GM15510 (cell line): ENCODE data around the gene RAB42.
A peak's percentile ranks its signal among the peaks of the same experiment; 100 is the strongest.

Experiments used
- POLR2A ChIP-seq: IDR thresholded peaks from 3 replicates; pipeline ENCODE4 v1.6.1; 2011; ENCODE audit warnings: borderline replicate concordance; ENCODE audit not compliant: insufficient read length; ENCODE audit errors: extremely low read depth

RAB42 gene, protein sequence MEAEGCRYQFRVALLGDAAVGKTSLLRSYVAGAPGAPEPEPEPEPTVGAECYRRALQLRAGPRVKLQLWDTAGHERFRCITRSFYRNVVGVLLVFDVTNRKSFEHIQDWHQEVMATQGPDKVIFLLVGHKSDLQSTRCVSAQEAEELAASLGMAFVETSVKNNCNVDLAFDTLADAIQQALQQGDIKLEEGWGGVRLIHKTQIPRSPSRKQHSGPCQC

DNA sequence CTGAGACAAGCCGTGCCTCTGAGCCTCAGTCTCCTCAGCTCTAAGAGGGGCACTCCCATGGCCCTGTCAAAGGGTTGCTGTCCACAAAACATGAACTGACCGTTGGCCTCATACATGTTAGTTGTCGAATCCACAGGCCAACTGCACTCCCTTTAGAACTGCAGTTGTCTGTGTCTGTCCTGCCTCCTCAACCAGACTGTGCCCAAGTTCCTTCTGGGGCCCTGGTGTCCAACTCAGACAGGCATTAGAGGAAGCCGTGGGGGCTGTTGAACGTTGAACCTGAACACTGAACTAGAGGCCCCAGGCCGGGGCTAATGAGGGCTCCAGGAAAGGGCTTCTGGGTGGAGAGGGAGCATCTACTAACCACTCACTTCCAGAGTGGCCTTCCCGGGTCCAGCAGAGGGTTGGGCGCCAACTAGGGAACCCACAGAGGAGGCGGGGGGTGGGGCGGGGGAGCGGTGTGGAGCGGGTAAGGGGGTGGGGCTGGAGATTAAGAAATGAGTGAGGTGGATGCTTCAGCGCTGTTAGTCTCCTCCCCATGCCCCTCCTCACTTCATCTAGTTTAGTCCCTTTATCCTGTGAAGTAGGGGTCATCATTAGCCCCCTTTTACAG, at the start of gene RAB42:
Gene RAB42, plus strand, starts transcription at position 558 of the 613 bp plus-strand sequence. CDS start 247 bp downstream, outside the sequence.
- TF ChIP-seq POLR2A: no peak

DNA sequence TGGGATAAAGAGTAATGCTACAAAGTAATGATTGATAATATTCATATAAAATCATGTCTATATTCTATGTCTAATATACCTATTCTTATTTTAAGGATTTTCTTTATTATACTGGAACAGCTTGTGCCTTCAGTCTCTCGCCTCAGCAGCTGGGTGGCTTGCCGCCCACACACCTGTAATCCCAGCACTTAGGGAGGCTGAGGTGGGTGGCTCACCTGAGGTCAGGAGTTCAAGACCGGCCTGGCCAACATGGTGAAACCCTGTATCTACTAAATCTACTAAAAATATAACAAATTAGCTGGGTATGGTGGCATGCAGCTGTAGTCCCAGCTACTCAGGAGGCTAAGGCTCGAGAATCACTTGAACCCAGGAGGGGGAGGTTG, 46.8 kb upstream of the RAB42 start:
- no peak for TF ChIP-seq POLR2A

DNA sequence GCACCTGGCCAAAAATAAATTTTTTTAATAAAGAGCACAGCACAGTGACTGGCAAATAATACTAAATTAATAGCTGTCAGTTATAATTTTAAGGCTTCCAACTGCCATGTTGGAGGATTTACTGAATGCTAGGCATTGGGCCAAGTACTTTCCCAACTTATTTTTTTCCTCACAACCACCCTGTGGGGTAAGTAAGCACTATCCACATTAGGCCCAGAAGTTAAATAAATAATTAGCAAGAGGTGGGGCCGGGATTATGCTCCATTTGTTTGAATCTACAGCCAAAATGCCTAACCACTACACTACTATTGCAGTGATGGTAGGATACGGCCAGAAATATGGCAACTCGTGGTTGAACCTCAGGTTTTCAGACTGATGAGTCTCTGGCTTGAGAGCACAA, 43.7 kb upstream of the RAB42 start:
- TF ChIP-seq POLR2A: no peak

DNA sequence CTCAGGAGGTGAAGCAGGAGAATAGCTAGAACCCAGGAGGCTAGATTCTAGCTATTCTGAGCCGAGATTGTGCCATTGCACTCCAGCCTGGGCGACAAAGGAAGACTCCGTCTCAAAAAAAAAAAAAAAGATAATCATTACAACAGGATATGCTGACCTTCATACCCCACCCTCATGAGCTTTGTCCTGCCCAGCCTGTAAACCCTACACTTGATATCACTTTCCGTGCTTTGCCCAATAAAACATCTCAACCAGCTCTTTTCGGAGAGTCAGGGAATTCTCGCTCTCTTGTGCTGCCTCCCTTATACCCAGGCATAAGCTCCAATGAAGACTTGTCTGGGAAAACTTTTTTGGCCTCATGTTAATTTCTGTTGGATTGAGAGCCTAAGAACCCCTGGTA, 40.7 kb upstream of the RAB42 start:
- no peak for TF ChIP-seq POLR2A

DNA sequence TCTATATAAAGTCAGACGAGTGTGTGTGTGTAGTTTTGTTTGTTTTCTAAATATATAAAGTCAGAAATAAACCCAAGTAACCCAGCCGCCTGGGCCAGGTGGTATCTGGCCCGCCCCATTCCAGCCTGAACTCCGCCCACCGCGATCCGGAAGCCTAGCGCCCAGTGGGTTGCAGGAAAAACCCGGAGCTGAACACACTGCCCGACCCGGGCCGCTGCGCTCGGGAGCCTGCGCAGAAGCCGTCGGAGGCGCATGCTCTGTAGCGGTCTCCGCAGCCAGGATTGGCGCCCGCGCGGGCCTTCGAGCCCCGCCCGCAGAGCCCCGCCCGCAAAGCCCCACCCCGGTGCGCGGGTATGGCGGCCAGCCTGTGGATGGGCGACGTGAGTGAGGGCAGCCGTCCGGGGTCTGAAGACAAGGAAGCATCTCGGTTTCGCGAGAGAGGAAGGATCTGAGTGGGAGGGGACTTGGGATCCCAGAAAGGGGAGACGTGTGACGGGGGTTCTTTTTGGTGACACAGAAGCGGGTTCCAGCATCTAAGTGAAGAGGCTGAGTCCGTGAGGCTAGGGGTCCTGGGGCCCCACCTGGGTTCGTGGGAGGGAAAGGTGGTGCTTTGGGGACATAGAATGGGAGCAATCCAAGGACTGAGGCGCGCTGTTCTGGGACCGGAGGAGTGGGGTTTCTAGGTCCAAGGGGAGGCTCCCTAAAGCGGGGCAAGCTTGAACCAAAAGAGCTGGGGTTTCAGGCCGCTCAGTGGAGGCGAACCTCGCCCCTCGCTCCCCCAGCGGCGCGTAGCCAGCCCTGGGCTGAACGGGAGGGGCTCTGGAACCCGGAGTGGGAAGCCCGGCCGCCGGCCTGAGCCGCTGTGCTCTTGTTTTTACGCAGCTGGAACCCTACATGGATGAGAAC, 39.1 kb upstream of the RAB42 start, which contains the start of gene TRNAU1AP:
Gene TRNAU1AP, plus strand, starts transcription at position 328 of the 906 bp plus-strand sequence. Its CDS starts 26 bp downstream, at position 354.
- peak; percentile 85 for TF ChIP-seq POLR2A

DNA sequence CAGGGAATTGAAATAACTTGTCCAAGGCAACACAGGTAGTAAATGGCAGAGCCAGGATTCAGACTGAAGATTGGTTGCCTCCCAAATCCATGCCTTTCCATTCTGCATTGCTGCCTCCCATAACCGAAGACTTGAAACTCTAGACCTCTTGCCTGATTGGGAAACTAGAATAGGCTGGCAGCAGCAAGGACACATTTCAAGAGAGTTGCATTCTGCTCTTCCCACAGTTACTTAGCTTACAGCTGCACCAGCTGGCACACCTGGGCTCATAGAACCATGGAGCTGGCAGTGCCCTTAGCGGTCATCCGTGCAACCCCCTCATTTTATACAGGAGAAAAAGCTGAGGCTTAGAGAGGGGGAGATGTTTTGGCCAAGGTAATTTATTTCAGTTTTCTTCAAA, 31.2 kb upstream of the RAB42 start:
- TF ChIP-seq POLR2A: no peak

DNA sequence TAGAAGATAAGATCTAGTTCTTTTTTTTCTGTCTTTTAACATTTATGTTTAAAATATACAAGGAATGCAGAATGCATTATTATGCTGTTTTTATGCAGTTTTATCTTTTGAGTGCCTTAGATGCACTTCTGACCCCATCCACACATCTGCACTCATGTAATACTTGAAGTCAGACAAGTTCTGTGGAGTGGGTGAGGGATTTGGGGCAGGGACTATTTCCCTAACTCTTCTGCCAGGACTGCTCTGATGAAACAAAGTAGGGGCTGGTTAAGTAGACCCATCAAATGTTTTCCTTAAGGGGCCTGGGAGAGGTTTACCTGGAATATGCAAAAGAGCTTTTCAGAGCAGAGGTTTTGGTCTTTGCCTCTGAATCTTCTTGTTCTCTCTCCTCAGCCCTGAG, 27.8 kb upstream of the RAB42 start:
- no peak for TF ChIP-seq POLR2A

DNA sequence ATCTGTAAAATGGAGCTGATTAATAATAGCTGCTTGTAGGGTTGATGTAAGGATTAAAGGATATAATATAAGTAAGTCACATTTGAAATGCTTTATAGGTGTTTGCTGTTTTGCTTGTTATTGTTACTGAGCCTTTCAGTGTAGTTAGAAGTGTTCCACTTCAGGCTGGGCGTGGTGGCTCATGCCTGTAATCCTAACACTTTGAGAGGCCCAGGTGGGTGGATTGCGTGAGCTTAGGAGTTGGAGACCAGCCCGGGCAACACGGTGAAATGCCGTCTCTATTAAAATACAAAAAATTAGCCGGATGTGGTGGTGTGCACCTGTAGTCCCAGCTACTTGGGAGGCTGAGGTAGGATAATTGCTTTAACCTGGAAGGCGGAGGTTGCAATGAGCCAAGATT, 27.0 kb upstream of the RAB42 start:
- no peak for TF ChIP-seq POLR2A

DNA sequence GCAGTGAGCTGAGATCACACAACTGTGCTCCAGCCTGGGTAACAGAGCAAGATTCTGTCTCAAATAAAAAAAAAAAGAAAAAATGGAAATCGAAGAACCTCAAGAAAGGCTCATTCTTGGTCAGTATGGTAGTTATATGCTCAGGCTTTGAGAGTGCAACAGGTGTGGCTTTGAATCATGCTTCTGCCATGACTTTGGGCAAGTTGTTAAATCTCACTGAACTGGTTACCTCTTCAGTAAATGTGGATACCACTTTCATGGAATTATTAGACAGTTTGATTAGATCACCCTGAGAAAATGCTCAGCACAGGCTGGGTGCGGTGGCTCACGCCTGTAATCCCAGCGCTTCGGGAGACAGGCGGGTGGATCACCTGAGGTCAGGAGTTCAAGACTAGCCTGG, 26.3 kb upstream of the RAB42 start:
- no peak for TF ChIP-seq POLR2A

DNA sequence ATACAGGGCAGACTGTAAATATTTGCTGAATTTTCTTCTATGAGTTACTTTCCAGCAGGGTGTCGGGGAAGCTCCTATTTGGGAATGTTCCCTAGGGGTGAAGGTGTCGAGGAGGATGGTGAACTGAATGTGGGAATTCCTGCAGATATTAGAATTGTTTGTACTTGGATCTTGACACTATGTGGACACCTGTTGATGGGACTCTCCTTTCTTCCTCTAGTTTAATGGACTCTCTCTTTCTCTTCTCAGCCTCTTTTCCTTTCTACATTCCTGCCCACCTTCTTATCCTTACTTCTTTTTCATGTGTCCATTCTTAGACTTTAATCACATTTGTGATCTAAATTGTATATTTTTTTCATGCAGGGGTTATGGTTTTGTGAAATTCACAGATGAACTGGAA, 25.1 kb upstream of the RAB42 start:
- TF ChIP-seq POLR2A: no peak

DNA sequence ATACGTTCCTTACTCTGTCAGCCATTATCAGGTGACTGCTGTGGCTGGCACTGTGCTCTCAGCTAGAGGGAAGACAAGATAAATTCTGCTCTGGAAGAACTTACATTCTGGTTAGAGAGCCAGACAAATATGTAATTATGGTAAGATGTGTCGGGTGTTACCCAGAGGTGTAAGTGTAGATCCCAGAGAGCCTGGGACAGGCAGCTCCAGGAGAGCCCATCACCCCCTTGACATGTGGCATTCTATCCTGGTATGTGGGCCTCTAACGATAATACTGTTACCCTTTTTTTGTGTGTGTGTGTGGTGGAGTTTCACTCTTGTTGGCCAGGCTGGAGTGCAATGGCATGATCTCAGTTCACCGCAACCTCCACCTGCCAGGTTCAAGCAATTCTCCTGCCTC, 20.2 kb upstream of the RAB42 start:
- no peak for TF ChIP-seq POLR2A

DNA sequence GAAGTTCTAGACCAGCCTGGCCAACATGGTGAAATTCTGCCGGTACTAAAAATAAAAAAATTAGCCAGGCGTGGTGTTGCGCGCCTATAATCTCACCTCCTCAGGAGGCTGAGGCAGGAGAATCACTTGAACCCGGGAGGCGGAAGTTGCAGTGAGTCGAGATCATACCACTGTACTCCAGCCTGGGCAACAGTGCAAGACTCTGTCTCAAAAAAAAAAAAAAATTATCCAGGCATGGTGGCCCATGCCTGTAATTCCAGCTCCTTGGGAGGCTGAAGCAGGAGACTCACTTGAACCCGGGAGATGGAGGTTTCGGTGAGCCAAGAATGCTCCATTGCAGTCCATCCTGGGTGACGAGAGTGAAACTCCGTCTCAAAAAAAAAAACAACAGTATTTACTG, 18.5 kb upstream of the RAB42 start:
- TF ChIP-seq POLR2A: no peak

DNA sequence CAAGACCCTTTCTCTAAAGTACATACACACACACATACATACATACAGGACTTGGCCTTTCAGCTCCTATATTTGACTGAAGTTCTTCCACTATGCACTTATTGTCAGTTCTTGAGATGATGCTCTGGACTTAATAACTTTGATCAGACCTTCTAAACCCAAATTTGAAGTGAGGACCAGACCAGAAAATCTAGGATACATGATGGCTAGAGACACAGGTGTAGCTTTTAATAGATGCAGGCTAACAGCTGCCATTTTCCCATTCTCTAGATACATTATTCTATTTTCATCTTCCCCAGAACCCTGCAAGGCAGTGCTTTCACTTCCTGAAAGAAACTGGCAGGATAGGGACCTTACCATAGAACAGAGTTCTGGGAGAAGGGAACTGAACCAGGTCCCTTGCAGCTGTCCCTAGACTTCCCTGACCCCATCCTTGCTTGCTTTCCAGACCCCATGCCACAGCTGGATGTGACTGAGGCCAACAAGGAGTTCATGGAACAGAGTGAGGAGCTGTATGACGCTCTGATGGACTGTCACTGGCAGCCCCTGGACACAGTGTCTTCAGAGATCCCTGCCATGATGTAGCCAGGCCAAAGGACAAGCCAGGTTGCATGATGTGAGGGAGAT, 14.9 kb upstream of the RAB42 start:
- peak; percentile 23 for TF ChIP-seq POLR2A

DNA sequence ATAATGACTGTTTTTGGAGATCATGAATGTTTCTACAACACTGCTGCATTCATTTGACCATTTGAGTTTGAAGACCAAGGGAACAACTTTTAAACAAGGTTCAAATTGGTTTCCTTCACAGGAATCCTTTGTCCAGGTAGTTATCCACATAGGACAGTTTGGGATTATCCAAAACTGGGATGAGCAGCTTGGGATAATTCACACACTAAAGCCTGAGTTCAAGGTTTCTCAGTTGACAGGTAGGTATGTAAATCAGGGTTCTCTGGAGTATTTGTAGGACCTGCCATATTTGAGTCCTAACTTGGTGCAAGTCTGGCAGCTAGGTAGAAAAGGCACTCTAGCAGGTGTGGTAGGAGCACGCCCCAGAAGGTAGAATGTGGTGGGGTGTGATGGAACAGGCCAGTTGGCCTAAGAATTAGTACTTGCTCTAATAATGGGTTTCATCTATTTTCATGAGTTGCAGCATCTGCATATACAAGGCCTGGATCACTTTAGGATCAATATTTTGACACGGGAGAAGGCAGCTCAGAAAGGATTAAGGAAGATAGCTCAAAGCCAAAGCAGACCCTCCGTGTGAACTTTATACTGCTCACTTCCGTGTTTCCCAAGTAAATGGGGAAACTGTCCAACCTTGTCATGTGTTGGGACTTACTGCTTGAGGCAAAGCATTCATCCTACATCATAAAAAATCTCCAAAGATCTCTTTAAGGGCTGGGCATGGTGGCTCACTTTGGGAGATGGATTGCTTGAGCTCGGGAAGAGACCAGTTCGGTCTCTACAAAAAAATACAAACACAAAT, 14.1 kb upstream of the RAB42 start:
- TF ChIP-seq POLR2A: no peak

DNA sequence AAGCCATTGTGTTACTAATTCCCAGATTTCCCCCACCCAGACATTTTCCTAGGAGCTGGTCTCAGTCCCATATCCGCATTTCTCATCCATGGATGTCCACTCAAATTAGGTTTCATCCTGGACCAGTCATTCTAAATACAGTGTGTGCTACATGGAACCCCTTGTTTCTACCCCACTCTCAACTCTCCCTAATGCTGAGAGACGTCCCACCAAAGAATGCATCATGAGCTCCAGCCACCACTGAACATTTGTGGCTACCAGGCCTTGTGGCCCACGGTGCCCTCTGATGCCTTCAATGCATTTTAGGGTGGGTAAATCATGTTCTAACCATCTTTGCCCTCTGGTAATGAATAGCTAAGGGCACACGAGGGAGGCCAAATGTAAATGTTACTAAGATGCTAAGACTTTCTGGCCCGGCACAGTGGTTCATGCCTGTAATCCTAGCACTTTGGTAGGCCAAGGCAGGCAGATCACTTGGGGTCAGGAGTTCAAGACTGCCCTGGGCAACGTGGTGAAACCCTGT, 13.3 kb upstream of the RAB42 start:
- no peak for TF ChIP-seq POLR2A

DNA sequence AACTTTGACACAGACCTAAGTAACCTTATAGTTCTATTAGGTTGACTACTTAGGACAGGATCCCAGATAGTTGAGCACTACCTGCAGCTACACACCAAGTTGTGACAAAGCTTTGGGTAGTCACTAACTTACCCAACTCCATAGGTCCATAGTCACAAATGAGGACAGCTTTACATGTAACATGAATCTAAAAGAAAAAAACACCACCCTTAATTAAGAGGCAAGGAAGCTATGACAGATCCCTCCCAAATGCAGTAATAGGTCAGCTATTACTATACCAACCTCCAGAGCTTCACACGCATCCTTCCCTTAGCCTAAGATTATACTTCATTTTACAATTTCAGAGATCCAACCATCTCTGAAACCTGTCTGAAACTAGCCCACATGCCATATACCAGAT, 12.7 kb upstream of the RAB42 start:
- no peak for TF ChIP-seq POLR2A
